GM15510 (cell line): ENCODE results near the gene CYP4A11.

Experiments
- POLR2A ChIP-seq: IDR thresholded peaks from 3 replicates; pipeline ENCODE4 v1.6.1; 2011; ENCODE audit warnings: borderline replicate concordance; ENCODE audit not compliant: insufficient read length; ENCODE audit errors: extremely low read depth

CYP4A11 gene

GRCh38 chr1:46903481-46903880, 37.8 kb downstream of the CYP4A11 start:
- TF ChIP-seq POLR2A, result no peak

GRCh38 chr1:46900401-46900800, 40.9 kb downstream of the CYP4A11 start:
- no peak for TF ChIP-seq POLR2A
